ENCODE results near the gene ZNF679.
A peak's percentile ranks its signal among the peaks of the same experiment; 100 is the strongest.
"Not testable (repeated sequence)": the region's sequence is repeated elsewhere in the genome, so short reads cannot be mapped to it uniquely, and the experiment has no call there.

The ZNF679 gene

GRCh38 chr7:64228174-64228573 is at the start of gene ZNF679:
Gene ZNF679, plus strand, starts transcription at chr7:64228474. Its CDS starts 20,644 bp downstream, at chr7:64249118.
- not testable (repeated sequence) for DNase-seq

DNA sequence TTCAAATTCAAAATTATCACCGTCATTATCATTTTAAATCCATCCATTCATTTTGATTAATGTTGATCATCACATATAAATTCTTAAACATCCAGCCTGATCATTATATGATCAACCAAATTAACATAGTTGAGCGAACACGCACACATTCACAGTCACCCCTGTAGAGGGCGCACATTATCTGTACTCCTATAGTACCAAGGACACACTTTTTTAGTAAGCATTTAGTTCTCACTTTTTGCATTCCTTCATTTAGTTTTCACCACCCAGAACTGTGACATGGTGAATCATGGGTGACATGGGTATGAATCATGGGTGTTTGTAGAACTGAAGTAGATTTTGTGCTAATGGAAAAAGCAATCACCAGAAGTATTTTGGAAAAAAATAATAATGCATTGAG is 47.3 kb upstream of the ZNF679 start:
- DNase-seq, result no peak

- DNase-seq, result no peak
Measured at GRCh38 chr7:64181586-64181985, 46.7 kb upstream of the ZNF679 start.

DNA sequence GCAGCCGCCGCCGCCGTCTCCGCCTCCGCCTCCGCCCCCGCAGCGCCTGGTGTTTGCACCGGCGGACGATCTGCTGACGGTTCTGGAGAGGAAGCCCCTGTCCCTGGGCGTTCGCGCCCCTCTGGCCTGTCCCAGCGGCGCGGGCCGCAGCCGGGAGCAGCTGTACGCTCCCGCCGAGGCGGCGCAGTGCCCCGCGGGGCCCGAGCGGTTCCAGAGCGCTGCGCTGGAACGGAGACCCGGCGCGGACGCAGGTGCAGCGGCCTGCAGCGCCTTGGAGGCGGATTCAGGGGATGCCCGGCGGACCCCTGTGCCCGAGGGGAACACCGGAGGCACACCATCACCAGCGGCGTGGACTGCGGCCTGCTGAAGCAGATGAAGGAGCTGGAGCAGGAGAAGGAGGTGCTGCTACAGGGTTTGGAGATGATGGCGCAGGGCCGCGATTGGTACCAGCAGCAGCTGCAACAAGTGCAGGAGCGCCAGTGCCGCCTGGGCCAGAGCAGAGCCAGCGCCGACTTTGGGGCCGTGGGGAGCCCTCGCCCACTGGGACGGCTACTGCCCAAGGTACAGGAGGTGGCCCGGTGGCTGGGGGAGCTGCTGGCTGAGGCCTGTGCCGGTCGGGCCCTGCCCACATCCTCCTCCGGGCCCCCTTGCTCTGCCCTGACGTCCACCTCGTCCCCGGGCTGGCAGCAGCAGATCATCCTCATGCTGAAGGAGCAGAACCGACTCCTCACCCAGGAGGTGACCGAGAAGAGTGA is 46.1 kb upstream of the ZNF679 start:
- DNase-seq, result no peak

DNA sequence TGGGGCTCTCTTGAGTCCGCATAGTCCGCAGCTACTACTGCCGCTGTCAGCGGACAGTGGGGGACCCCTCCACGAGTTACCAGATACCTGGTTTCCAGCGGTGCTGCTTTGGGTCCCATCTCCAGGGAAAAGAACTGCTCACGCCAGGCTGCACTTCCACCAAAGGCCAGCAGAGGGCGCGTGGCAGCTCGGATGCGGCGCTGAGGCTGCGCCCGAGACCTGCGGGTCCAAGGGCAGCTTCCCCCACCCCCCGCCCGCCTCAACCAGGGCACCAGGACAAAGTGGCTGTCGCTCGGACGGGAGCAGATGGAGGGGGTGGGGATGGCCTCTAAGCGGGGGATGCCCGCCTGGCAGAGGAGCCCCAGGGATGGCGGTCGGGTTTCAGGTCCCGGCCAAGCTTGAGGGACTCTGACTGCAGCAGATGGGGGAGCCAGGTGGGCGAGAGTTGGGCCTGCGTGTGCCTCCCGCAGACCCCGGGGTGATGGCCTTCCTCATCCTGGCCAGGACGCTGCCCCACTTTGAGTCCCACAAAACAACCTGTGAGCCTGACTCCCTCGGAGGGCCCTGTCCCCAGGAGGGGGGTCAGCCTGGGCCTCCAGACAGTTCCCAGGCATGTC is 45.0 kb upstream of the ZNF679 start:
- DNase-seq, result peak in 6 of 14 donors; percentile 0 to 15 (median 5)

DNA sequence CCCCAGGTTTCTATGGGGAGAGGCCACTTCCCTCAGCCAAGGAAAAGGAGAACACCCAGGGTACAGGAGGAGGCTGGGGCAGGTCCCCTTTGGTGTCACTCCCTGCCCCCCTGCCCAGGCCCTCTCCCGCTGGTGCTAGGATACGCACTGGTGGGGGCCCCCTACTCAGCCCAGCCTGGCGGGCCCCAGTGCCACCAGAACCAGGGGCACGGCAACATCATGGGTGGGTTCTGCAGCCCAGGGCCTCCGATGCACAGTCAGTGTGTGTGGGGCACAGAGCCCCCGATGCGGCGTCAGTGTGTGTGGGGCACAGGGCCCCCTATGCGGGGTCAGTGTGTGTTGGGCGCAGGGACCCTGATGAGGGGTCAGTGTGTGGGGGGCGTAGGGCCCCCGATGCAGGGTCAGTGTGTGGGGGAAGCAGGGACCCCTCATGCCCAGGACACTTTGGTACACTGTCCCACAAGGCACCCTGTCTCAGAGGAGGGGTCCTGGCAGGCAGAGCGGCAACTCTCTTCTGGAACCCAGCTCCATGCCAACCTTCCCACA is 44.4 kb upstream of the ZNF679 start:
- DNase-seq, result no peak

DNA sequence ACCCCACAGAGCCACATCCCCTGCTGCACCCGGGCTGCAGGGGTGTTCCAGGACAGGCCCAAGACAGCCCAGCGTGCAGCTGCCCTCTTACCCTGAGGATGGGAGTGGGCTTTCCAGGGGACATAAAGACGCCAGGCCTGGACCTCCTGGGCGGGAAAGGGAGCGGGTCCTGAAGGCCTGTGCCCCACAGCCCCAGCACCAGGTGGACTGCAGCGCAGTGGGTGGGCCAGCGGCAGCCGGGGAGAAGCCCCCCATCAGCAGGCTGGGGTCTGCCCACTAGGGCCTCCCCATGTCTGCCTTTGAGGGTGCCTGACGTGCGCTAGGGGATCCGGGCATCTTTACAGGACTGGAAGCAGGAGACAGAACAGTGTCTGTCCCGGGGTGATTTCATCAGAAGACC is 43.9 kb upstream of the ZNF679 start:
- DNase-seq, result no peak

DNA sequence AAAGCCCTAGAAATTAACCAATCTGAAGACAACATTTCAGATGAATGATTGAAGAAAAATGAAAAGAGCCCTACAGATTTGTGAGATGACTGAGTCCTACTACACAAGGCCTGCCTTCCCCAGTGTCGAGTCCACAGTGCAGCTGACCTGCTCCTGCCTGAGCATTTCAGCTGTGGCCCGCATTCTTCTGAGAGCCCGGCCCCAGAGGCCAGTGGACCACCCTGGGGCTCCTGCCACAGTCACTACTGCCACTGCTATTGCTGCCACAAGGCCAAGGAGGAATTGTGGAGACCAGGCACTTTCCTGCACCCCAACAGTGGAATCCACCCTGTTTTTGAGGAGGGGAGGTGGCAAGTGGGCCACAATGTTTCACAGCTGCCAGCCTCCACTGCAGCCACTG is 40.9 kb upstream of the ZNF679 start:
- no peak for DNase-seq

DNA sequence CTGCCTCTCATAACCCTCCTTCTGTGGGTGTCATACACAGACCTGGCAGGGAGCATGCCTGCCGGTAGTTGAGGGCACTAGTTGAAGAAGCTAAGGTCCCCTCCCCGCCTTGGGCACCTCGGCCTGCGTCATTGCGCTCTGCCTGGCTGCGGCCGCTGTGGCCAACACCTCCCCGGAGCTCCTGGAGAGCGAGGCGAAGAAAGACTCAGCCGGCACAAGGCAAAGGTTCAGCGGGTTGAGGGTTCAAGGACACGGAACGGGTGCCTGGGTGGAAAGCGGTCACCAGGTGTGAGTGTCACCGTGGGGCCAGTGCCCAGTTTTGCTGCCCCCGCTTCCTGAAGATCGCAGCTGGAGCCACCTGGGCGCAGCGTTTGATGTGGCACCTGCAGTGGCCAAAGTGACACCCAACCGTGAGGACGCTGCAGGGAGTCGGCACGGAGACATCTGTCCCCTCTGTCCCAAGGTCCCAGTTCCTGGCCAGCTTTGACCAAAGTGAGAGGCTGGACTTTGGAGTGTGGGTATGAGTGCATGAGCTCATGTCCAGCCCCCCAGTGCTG is 36.0 kb upstream of the ZNF679 start:
- DNase-seq, result no peak

DNA sequence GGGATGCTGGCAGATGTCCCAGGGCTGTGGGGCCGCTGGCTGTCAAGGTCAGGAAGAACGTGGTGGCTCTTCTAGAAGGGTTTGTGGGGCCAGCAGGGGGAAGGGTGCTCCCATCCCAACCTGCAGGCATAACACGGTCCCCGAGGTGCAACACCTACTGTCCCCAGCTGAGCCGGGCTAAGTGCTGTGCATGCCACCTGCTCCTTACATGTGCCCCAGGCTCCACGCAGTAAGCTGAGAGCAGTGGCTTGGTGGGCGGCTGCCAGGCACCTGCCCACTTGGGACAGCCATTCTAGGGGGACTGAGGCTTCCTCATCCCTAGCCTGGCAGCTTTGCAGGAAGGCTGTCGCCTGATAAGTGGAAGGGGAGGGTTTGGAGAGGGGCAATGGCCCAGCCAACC is 35.5 kb upstream of the ZNF679 start:
- DNase-seq, result no peak

GRCh38 chr7:64206903-64207302 is 21.4 kb upstream of the ZNF679 start, which contains the start of gene ZNF735:
Gene ZNF735, plus strand, starts transcription at chr7:64207203. Its CDS starts 0 bp downstream, at chr7:64207203.
- no peak for DNase-seq

GRCh38 chr7:64219710-64220298 is 8.5 kb upstream of the ZNF679 start:
- not testable (repeated sequence) for DNase-seq

DNA sequence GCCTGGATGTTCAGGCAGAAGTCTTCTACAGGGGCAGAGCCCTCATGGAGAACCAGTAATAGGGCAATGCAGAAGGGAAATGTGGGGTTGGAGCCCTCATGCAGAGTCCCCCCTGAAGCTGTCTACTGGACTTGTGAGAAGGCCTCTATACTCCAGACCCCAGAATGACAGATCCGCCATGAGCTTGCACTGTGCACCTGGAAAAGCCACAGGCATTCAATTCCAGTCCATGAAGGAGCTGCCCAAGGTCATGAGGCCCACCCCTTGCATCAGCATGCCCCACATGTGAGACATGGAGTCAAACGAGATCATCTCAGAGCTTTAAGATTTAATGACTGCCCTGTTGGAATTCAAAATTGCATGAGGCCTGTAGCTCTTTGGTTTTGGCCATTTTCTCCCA is 4.9 kb upstream of the ZNF679 start:
- no peak for DNase-seq

DNA sequence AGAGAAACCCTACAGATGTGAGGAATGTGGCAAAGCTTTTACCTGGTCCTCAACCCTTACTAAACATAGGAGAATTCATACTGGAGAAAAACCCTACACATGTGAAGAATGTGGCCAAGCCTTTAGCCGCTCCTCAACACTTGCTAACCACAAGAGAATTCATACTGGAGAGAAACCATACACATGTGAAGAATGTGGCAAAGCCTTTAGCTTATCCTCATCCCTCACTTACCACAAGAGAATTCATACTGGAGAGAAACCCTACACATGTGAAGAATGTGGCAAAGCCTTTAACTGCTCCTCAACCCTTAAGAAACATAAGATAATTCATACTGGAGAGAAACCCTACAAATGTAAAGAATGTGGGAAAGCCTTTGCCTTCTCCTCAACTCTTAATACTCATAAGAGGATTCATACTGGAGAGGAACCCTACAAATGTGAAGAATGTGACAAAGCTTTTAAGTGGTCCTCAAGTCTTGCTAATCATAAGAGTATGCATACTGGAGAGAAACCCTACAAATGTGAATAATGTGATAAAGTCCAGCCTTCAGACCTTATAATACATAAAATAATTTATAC is 38.2 kb downstream of the ZNF679 start:
- DNase-seq, result no peak

- DNase-seq, result no peak
Measured at GRCh38 chr7:64277630-64278029, 49.4 kb downstream of the ZNF679 start.

- DNase-seq, result no peak
Measured at GRCh38 chr7:64294701-64295420, 66.6 kb downstream of the ZNF679 start.

DNA sequence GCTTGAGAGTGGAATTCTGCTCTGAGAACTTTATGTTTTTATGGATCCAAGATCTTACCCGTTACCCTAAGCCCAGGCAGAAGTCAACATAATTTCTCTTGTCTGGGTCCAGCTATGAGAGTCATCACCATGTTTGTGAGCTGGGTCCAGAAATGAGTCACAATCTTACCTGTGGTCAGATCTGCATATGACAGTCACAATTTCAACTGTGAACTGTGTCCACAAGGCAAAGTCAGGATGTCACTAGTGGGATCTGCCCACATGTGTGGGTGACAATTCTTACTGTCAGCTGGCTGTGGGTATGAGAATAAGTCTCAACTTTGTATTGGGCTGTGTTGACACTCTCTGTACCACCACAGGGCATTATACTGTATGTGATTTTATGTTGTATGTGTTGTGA is 69.1 kb downstream of the ZNF679 start:
- not testable (repeated sequence) for DNase-seq

GRCh38 chr7:64300641-64301405 is 72.5 kb downstream of the ZNF679 start:
- no peak for DNase-seq

DNA sequence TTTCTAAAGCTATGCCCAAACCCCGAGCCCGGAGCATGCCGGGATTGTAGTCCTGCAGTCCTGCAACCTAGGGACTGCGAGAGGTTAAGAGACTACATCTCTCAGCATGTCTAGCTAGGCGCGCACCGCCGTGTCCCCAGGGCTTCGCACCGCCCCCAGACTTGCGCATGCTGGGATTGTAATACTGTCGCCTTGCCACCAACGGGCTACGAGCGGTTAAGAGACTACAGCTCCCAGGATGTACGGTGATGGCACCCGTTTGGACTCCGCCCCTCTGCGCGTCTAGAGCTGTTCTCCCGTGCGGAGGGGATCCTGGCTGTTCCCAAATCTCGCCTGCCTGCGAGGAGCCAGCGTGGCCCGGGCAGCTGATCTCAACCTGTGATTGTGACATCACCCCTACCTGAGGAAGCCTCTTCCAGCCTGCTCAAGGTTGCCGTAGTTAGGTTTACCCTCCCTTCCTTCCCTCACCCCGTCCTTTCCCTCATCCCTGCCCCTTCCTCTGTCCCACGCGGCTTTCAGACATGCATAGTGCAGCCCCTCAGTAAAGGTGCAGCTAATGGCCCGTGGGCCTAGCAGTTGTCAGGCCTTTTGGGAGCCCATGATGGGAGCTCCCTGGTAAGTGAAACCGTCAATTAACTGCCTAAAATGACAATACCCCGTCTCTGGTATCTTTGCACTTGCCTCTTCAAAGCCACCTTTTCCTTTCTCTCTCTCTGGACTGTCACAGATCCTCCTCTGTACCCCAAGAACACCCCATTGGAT is 79.2 kb downstream of the ZNF679 start:
- DNase-seq, result peak; percentile 52 to 98 (median 91)

DNA sequence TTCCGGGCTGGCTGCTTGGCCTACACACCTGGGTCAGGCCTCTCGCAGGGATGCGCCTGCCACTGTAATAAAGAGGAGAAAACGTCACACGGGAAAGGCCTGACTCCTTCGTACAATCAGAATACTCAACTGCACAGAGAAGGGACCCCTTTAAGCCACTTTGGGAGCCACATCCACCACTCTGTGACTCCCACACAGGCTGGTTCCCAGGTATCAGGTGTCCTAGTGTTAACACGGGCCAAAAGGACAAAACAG is 79.7 kb downstream of the ZNF679 start:
- peak in 4 of 14 donors; percentile 48 to 60 (median 54) for DNase-seq

- DNase-seq, result no peak
Measured at GRCh38 chr7:64310426-64310825, 82.2 kb downstream of the ZNF679 start.

Measured in C1 segment of cervical spinal cord (tissue), 14 donors.